Upper lobe of left lung (tissue), 6 donors: ENCODE data around the gene SGTA. TPM values are rescaled to one million over a fixed set of nuclear protein-coding genes. Genes with fewer than 3 reads are reported as not detected.
A peak's percentile ranks its signal among the peaks of the same experiment; 100 is the strongest.

Source experiments
- ATAC-seq, 2 donors: fragments of 200-7000 bp; cut with Tn5 transposase; one replicate each; pipeline ENCODE4 v1.9.1; 2022; ENCODE audit warnings: mild to moderate bottlenecking in 2 of 2, moderate library complexity in 2 of 2; ENCODE audit not compliant: low FRiP score in 2 of 2
- DNase-seq, 2 donors: peaks; one replicate each; pipeline ENCODE4 v3.0.0-alpha.2; 2019 to 2020
- H3K27ac ChIP-seq, 4 donors: fragments of 200-600 bp; sonication (generic); one replicate each; pipeline ENCODE4 v1.5.1; 2016 to 2019
- H3K27me3 ChIP-seq, 4 donors: fragments of 200-600 bp; sonication (generic); one replicate each; pipeline ENCODE4 v1.5.1; 2017 to 2019
- H3K36me3 ChIP-seq, 4 donors: fragments of 200-600 bp; sonication (generic); one replicate each; pipeline ENCODE4 v1.5.1; 2016 to 2019
- H3K4me1 ChIP-seq, 4 donors: fragments of 200-600 bp; sonication (generic); one replicate each; pipeline ENCODE4 v1.5.1; 2018 to 2019
- H3K4me3 ChIP-seq, 4 donors: fragments of 200-600 bp; sonication (generic); one replicate each; pipeline ENCODE4 v1.5.1; 2017 to 2019; ENCODE audit warnings: mild to moderate bottlenecking in 2 of 4, moderate library complexity in 1 of 4
- H3K9me3 ChIP-seq, 4 donors: fragments of 200-600 bp; sonication (generic); one replicate each; pipeline ENCODE4 v1.5.1; 2018 to 2019
- CTCF ChIP-seq, 6 experiments: fragments of 450-650 bp in 4 of 6; fragments of 200-600 bp in 2 of 6; sonication (generic) in 2 of 6; IDR thresholded peaks; one replicate each; pipeline ENCODE4 v1.5.1; 2016 to 2019; ENCODE audit warnings: antibody characterized with exemption in 6 of 6
- EP300 ChIP-seq, 4 donors: sonication (generic); formaldehyde crosslinking; IDR thresholded peaks; one replicate each; pipeline ENCODE4 v1.5.1; 2017; ENCODE audit warnings: antibody characterized with exemption in 4 of 4, control low read depth in 2 of 4
- POLR2A ChIP-seq, 4 donors: fragments of 450-650 bp; IDR thresholded peaks; one replicate each; pipeline ENCODE4 v1.5.1; 2016 to 2017; ENCODE audit warnings: antibody characterized with exemption in 4 of 4, mild to moderate bottlenecking in 2 of 4
- POLR2AphosphoS5 ChIP-seq, 2 donors: sonication (generic); formaldehyde crosslinking; IDR thresholded peaks; one replicate each; pipeline ENCODE4 v1.5.1; 2017; ENCODE audit warnings: antibody characterized with exemption in 2 of 2
- WGBS, 2 donors: methylation state at CpG; one replicate each; pipeline ENCODE4 v1.1.5; 2017 to 2018; 5-methylcytosine and 5-hydroxymethylcytosine counted together
- total RNA-seq, 6 donors: library from RNA; depleted of rRNA in 4 of 6; stranded (reverse); fragments of >200 nt in 4 of 6; gene quantifications; one replicate each; pipeline versions ENCODE4 v1.1.0 to v1.2.1, GENCODE V29; 2016 to 2021
- donor health status: DM: no; HTN: no; CAD: no; lungs with moderate emphysema.
- donor health status: DM: no; HTN: yes; CAD: no; lungs with severe emphysema.

The SGTA gene
- total RNA-seq, 6 donors from 2014 or later, result 34.3 to 56.4 (median 46.1) TPM

- H3K36me3 ChIP-seq, result peaks cover 0 to 8% (median 2%) of the 10 kb centered on the region in 4 donors
- peak overlapping the region; percentile 62 to 97 (median 89) for H3K27ac ChIP-seq
- DNase-seq (no peak), ATAC-seq (no peak)
- WGBS, 2 donors, result 71 to 81% methylated on average over 7 of the region's 7 CpGs
- TF ChIP-seq CTCF (IDR thresholded peaks at IDR 0.05), result no peak
- TF ChIP-seq POLR2AphosphoS5 (IDR thresholded peaks at IDR 0.05), result no peak
- TF ChIP-seq EP300 (IDR thresholded peaks at IDR 0.05), result no peak
- no peak for TF ChIP-seq POLR2A (IDR thresholded peaks at IDR 0.05)
- H3K9me3 ChIP-seq, result no peaks in the 10 kb centered on the region
- peaks cover 36 to 59% (median 46%) of the 10 kb centered on the region in 4 donors for H3K4me1 ChIP-seq
- peak overlapping the region in 3 of 4 donors; percentile 74 to 97 (median 93) for H3K4me3 ChIP-seq
- no peaks in the 10 kb centered on the region for H3K27me3 ChIP-seq
These were observed 690 bp upstream of the SGTA start for GRCh38 chr19:2783781-2784145.

DNA sequence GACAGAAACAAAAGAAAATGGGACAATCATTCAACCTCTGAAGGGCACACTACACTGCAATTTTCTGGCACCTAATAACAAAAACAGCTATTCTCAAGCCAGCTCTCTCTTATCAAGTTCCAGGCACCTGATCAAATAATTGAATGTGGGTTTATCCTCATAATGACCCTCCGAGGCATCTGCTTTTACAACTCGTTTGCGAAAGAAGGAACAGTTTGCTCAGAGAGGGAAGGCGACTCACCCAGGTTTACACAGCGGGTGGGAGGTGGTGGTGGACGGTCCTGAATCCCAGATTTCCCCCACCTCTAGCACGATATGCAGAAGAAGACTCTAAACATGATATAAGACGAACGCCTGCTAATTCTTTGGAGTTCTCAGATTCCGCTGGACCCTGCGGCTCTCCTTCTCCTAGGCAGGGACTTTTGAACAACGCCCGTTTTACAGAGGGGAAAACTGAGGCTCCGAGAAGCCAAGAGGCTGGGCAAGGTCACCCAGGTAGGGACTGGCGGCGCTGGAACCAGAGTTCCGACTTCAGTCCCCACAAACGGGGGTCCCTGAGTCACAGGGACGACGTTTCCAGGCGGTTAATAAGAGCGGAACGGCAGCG lies 641 bp downstream of the SGTA start:
- DNase-seq (no peak), ATAC-seq (no peak)
- Histone ChIP-seq H3K9me3 (no peaks in the 10 kb centered on the region), H3K4me3 (peak overlapping the region; percentile 48 to 97 (median 84)), H3K4me1 (peaks cover 36 to 59% (median 46%) of the 10 kb centered on the region in 4 donors), H3K36me3 (peaks cover 0 to 8% (median 2%) of the 10 kb centered on the region in 4 donors), H3K27me3 (no peaks in the 10 kb centered on the region), H3K27ac (peak overlapping the region; percentile 87 to 97 (median 90))
- TF ChIP-seq POLR2A (IDR thresholded peaks at IDR 0.05), result no peak
- TF ChIP-seq CTCF (IDR thresholded peaks at IDR 0.05), result no peak
- TF ChIP-seq EP300 (IDR thresholded peaks at IDR 0.05), result no peak
- no peak for TF ChIP-seq POLR2AphosphoS5 (IDR thresholded peaks at IDR 0.05)
- 2 to 5% methylated on average over 17 to 24 of the region's 24 CpGs for WGBS, 2 donors

DNA sequence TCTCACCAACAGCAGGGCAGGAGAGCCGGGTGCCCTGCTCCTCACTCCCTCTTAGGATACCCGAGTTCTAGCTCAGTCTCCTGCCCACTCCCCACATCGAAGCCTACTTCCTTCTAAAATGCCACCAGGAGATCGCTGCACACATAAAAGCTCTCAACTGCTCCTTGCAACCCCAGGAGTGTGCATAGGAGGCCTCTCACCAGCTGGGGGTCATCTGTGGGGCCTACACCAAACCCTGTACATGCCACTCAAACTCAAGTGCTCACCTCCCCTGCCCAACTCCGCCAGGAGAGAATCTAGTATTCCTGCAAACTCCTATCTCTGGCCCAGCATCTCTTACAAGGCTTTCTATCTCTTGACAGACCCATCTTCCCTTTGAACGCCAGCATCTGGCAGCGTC lies 2.8 kb downstream of the SGTA start:
- H3K4me1 ChIP-seq, result peaks cover 35 to 62% (median 43%) of the 10 kb centered on the region in 4 donors
- H3K9me3 ChIP-seq, result no peaks in the 10 kb centered on the region
- H3K4me3 ChIP-seq, result no peak overlapping the region
- WGBS, 2 donors, result 80 to 88% methylated on average over 7 of the region's 7 CpGs
- no peak for ATAC-seq
- no peak for TF ChIP-seq POLR2A (IDR thresholded peaks at IDR 0.05)
- TF ChIP-seq EP300 (IDR thresholded peaks at IDR 0.05), result no peak
- TF ChIP-seq CTCF (IDR thresholded peaks at IDR 0.05), result no peak
- TF ChIP-seq POLR2AphosphoS5 (IDR thresholded peaks at IDR 0.05), result no peak
- H3K27me3 ChIP-seq, result no peaks in the 10 kb centered on the region
- H3K27ac ChIP-seq, result no peak overlapping the region
- no peak for DNase-seq
- peaks cover 0 to 8% (median 2%) of the 10 kb centered on the region in 4 donors for H3K36me3 ChIP-seq

DNA sequence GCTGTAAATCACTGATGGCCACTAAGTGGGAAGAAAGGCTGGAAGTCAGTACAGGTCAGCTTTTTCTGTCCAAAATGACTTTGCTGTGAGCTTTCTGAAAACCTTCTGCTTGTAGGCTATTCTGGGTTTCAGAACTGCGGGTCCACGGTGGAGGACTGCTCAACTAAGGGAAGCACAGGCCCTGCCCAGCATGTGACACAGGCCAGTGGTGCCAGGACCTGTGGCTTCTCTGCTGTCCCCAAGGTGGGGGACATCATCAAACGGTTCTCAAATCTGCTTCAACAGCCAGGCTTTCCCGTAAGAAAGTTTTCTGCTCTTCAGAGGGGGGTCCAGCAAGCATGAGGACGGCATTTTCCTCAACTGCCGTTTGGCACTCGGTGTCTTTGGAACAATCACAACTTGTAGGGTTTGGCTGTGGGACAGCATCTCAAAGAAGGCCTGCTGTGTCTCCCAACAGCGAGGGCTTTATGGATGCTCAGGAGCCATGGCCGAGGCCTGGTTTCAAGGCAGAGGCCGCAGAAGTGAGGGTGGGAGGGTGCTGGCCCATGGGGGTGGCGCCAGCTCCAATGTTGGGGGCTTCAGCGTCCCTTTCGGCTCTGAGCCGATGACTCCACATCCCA lies 3.8 kb downstream of the SGTA start:
- Histone ChIP-seq H3K27me3 (no peaks in the 10 kb centered on the region), H3K4me3 (no peak overlapping the region), H3K27ac (no peak overlapping the region), H3K4me1 (peaks cover 37 to 62% (median 47%) of the 10 kb centered on the region in 4 donors), H3K36me3 (peaks cover 0 to 8% (median 2%) of the 10 kb centered on the region in 4 donors), H3K9me3 (no peaks in the 10 kb centered on the region)
- 85 to 94% methylated on average over 10 to 13 of the region's 14 CpGs for WGBS, 2 donors
- ATAC-seq, result no peak
- DNase-seq, result no peak
- TF ChIP-seq POLR2A (IDR thresholded peaks at IDR 0.05) (no peak), EP300 (IDR thresholded peaks at IDR 0.05) (no peak), POLR2AphosphoS5 (IDR thresholded peaks at IDR 0.05) (no peak), CTCF (IDR thresholded peaks at IDR 0.05) (no peak)
